ENCODE measurements around the gene ASF1B. TPM values are rescaled to one million over a fixed set of nuclear protein-coding genes. Genes with fewer than 3 reads are reported as not detected.

ASF1B gene
- total and polyA plus RNA-seq, 2 experiments from 2014 or later: 33.3 to 36.9 TPM

GRCh38 chr19:14107581-14108461 lies 28.6 kb downstream of the ASF1B start:
- Histone ChIP-seq H2AFZ (no peak overlapping the region), H3K4me3 (no peak overlapping the region), H3K4me1 (ENCODE audit: insufficient read depth) (peaks cover 15% of the 10 kb centered on the region), H3K36me3 (ENCODE audit: insufficient read depth) (no peaks in the 10 kb centered on the region), H3K27ac (ENCODE audit: low read depth) (0 out of 2 replicates have a peak overlapping the region, but pooled peaks have one; percentile 26), H3K79me2 (replicated peaks; ENCODE audit: insufficient read depth) (no peaks in the 10 kb centered on the region), H3K9me2 (ENCODE audit: insufficient read depth) (no peaks in the 10 kb centered on the region), H4K20me1 (replicated peaks; ENCODE audit: insufficient read depth) (no peaks in the 10 kb centered on the region; the same call in 1 of the 2 replicates), H3K4me2 (no peak overlapping the region), H3K27me3 (ENCODE audit: insufficient read depth) (no peaks in the 10 kb centered on the region), H3F3A (replicated peaks; ENCODE audit: low read depth) (peaks cover 4% of the 10 kb centered on the region; the same call in 1 of the 2 replicates)
- H3K9me3 Mint-ChIP-seq: no peaks in the 10 kb centered on the region
- H3K27ac Mint-ChIP-seq: no peak overlapping the region; the same call in 1 of the 2 replicates
- TF ChIP-seq POLR2AphosphoS5 (IDR thresholded peaks at IDR 0.05; ENCODE audit: low read depth): no peak
- peaks cover 4% of the 10 kb centered on the region for H3K27me3 Mint-ChIP-seq (ENCODE audit: insufficient read depth, low read depth, poor library complexity)
- peaks cover 13% of the 10 kb centered on the region for H3K4me1 Mint-ChIP-seq
- DNase-seq (ENCODE audit: low spot score) (no peak), ATAC-seq (no peak)
- no peak overlapping the region for H3K4me3 Mint-ChIP-seq
- no peaks in the 10 kb centered on the region; the same call in 2 of the 3 replicates for H3K36me3 Mint-ChIP-seq (ENCODE audit: low read depth)

GRCh38 chr19:14106840-14107239 lies 29.5 kb downstream of the ASF1B start:
- H3K9me3 Mint-ChIP-seq: no peaks in the 10 kb centered on the region
- DNase-seq (ENCODE audit: low spot score): peak; percentile 24
- no peaks in the 10 kb centered on the region; the same call in 2 of the 3 replicates for H3K36me3 Mint-ChIP-seq (ENCODE audit: low read depth)
- Histone ChIP-seq H3F3A (replicated peaks; ENCODE audit: low read depth) (no peaks in the 10 kb centered on the region; the same call in 1 of the 2 replicates), H3K27ac (ENCODE audit: low read depth) (no peak overlapping the region), H4K20me1 (replicated peaks; ENCODE audit: insufficient read depth) (no peaks in the 10 kb centered on the region; the same call in 1 of the 2 replicates), H3K79me2 (replicated peaks; ENCODE audit: insufficient read depth) (no peaks in the 10 kb centered on the region), H3K4me3 (no peak overlapping the region), H2AFZ (no peak overlapping the region), H3K4me1 (ENCODE audit: insufficient read depth) (peaks cover 5% of the 10 kb centered on the region; the same call in 1 of the 2 replicates), H3K27me3 (ENCODE audit: insufficient read depth) (no peaks in the 10 kb centered on the region), H3K36me3 (ENCODE audit: insufficient read depth) (no peaks in the 10 kb centered on the region), H3K4me2 (no peak overlapping the region), H3K9me2 (ENCODE audit: insufficient read depth) (no peaks in the 10 kb centered on the region)
- peak; percentile 52 for ATAC-seq
- no peak overlapping the region; the same call in 1 of the 2 replicates for H3K27ac Mint-ChIP-seq
- H3K4me3 Mint-ChIP-seq: no peak overlapping the region
- peaks cover 4% of the 10 kb centered on the region for H3K4me1 Mint-ChIP-seq
- peaks cover 2% of the 10 kb centered on the region for H3K27me3 Mint-ChIP-seq (ENCODE audit: insufficient read depth, low read depth, poor library complexity)
- TF ChIP-seq CTCF (conservative IDR thresholded peaks at IDR 0.05; ENCODE audit: low read depth in 2 of 2) (peak; percentile 14 to 22; a peak in 2 of 4 replicates), STAT1 (IDR thresholded peaks at IDR 0.05; ENCODE audit: unreplicated experiment) (no peak)

GRCh38 chr19:14105680-14106079 lies 30.7 kb downstream of the ASF1B start:
- no peak for DNase-seq (ENCODE audit: low spot score)
- Histone ChIP-seq H3K9me2 (ENCODE audit: insufficient read depth) (no peaks in the 10 kb centered on the region), H2AFZ (no peak overlapping the region)

More at GRCh38 chr19:14105680-14106079, 30.7 kb downstream of the ASF1B start:
- Histone ChIP-seq H3K4me2 (no peak overlapping the region), H3K36me3 (ENCODE audit: insufficient read depth) (no peaks in the 10 kb centered on the region), H3K27ac (ENCODE audit: low read depth) (no peak overlapping the region), H4K20me1 (replicated peaks; ENCODE audit: insufficient read depth) (no peaks in the 10 kb centered on the region; the same call in 1 of the 2 replicates), H3K79me2 (replicated peaks; ENCODE audit: insufficient read depth) (no peaks in the 10 kb centered on the region), H3F3A (replicated peaks; ENCODE audit: low read depth) (no peaks in the 10 kb centered on the region; the same call in 1 of the 2 replicates), H3K27me3 (ENCODE audit: insufficient read depth) (no peaks in the 10 kb centered on the region), H3K4me1 (ENCODE audit: insufficient read depth) (no peaks in the 10 kb centered on the region), H3K4me3 (no peak overlapping the region)
- no peak overlapping the region for H3K27ac Mint-ChIP-seq
- H3K36me3 Mint-ChIP-seq (ENCODE audit: low read depth): no peaks in the 10 kb centered on the region; the same call in 2 of the 3 replicates
- no peaks in the 10 kb centered on the region for H3K27me3 Mint-ChIP-seq (ENCODE audit: insufficient read depth, low read depth, poor library complexity)
- no peaks in the 10 kb centered on the region; the same call in 2 of the 3 replicates for H3K4me1 Mint-ChIP-seq
- no peak for TF ChIP-seq NANOG (IDR thresholded peaks at IDR 0.05; ENCODE audit: borderline replicate concordance)
- no peak for TF ChIP-seq EZH2phosphoT487 (IDR thresholded peaks at IDR 0.05; ENCODE audit: unreplicated experiment)
- no peak for TF ChIP-seq EZH2 (IDR thresholded peaks at IDR 0.05; ENCODE audit: low read depth, unreplicated experiment)
- TF ChIP-seq JUNB (IDR thresholded peaks at IDR 0.05; ENCODE audit: unreplicated experiment): no peak
- no peak for TF ChIP-seq ZNF114 (CRISPR knock-in tag; IDR thresholded peaks at IDR 0.05)
- TF ChIP-seq CREB1 (CRISPR knock-in tag; IDR thresholded peaks at IDR 0.05; ENCODE audit: low read depth): no peak
- TF ChIP-seq POLR2AphosphoS5 (IDR thresholded peaks at IDR 0.05; ENCODE audit: low read depth): no peak
- no peak for TF ChIP-seq ETS1 (IDR thresholded peaks at IDR 0.05)
- no peak for TF ChIP-seq ZNF331 (CRISPR knock-in tag; IDR thresholded peaks at IDR 0.05; ENCODE audit: low read depth)
- TF ChIP-seq STAT1 (IDR thresholded peaks at IDR 0.05; ENCODE audit: unreplicated experiment): no peak
- ATAC-seq: no peak
- H3K9me3 Mint-ChIP-seq: no peaks in the 10 kb centered on the region
- no peak overlapping the region for H3K4me3 Mint-ChIP-seq

Measured in GM23338 (cell line).